ENCODE data around the gene PPP6R1. TPM values are rescaled to one million over a fixed set of nuclear protein-coding genes. Genes with fewer than 3 reads are reported as not detected.
A peak's percentile ranks its signal among the peaks of the same experiment; 100 is the strongest.

PPP6R1 gene
- total and polyA plus RNA-seq, 4 donors = 37.3 to 86.3 (median 48.1) TPM

GRCh38 chr19:55216461-55217198 lies 42.2 kb downstream of the PPP6R1 start:
- Histone ChIP-seq H3K27ac (ENCODE audit: low read depth in 1 of 2, low read length in 1 of 2) (peak overlapping the region in 1 of 2 donors; percentile 64), H3K9me3 (ENCODE audit: control insufficient read depth in 4 of 4, insufficient read depth in 3 of 4, low read length in 3 of 4) (peaks cover 0 to 11% (median 3%) of the 10 kb centered on the region in 4 donors), H3K4me3 (peak overlapping the region; percentile 41), H3K4me1 (ENCODE audit: control insufficient read depth in 5 of 5, insufficient read depth in 5 of 5, low read length in 5 of 5) (peaks cover 0 to 11% (median 4%) of the 10 kb centered on the region in 5 donors), H3K9ac (ENCODE audit: insufficient read depth in 1 of 2, low read length in 2 of 2) (no peak overlapping the region), H3K36me3 (ENCODE audit: control insufficient read depth in 4 of 4, insufficient read depth in 4 of 4, low read length in 4 of 4) (no peaks in the 10 kb centered on the region), H3K27me3 (ENCODE audit: control insufficient read depth in 3 of 3, insufficient read depth in 3 of 3, low read length in 2 of 3) (no peaks in the 10 kb centered on the region)
- no peak for TF ChIP-seq CTCF (IDR thresholded peaks at IDR 0.05; ENCODE audit: control extremely low read depth, extremely low read depth)
- ATAC-seq (ENCODE audit: insufficient read depth, low FRiP score) (peak; percentile 86), DNase-seq (peak; percentile 74 to 78 (median 75))
- 5 to 6% methylated on average over 35 to 36 of the region's 36 CpGs for WGBS, 2 donors

GRCh38 chr19:55213547-55213946 lies 45.3 kb downstream of the PPP6R1 start:
- Histone ChIP-seq H3K36me3 (ENCODE audit: control insufficient read depth in 4 of 4, insufficient read depth in 4 of 4, low read length in 4 of 4) (no peaks in the 10 kb centered on the region), H3K4me3 (no peak overlapping the region), H3K4me1 (ENCODE audit: control insufficient read depth in 5 of 5, insufficient read depth in 5 of 5, low read length in 5 of 5) (peaks cover 0 to 11% (median 4%) of the 10 kb centered on the region in 5 donors), H3K9ac (ENCODE audit: insufficient read depth in 1 of 2, low read length in 2 of 2) (no peak overlapping the region), H3K9me3 (ENCODE audit: control insufficient read depth in 4 of 4, insufficient read depth in 3 of 4, low read length in 3 of 4) (peaks cover 0 to 8% (median 3%) of the 10 kb centered on the region in 4 donors), H3K27ac (ENCODE audit: low read depth in 1 of 2, low read length in 1 of 2) (no peak overlapping the region), H3K27me3 (ENCODE audit: control insufficient read depth in 3 of 3, insufficient read depth in 3 of 3, low read length in 2 of 3) (no peaks in the 10 kb centered on the region)
- TF ChIP-seq CTCF (IDR thresholded peaks at IDR 0.05; ENCODE audit: control extremely low read depth, extremely low read depth) = no peak
- no peak for DNase-seq
- no peak for ATAC-seq (ENCODE audit: insufficient read depth, low FRiP score)
- 81 to 84% methylated on average over 7 of the region's 7 CpGs for WGBS, 2 donors

GRCh38 chr19:55212447-55212846 lies 46.4 kb downstream of the PPP6R1 start:
- peaks cover 0 to 10% (median 4%) of the 10 kb centered on the region in 5 donors for H3K4me1 ChIP-seq (ENCODE audit: control insufficient read depth in 5 of 5, insufficient read depth in 5 of 5, low read length in 5 of 5)
- TF ChIP-seq CTCF (IDR thresholded peaks at IDR 0.05; ENCODE audit: control extremely low read depth, extremely low read depth) = no peak
- no peak overlapping the region for H3K4me3 ChIP-seq
- no peaks in the 10 kb centered on the region for H3K27me3 ChIP-seq (ENCODE audit: control insufficient read depth in 3 of 3, insufficient read depth in 3 of 3, low read length in 2 of 3)
- DNase-seq = no peak
- no peak overlapping the region for H3K9ac ChIP-seq (ENCODE audit: insufficient read depth in 1 of 2, low read length in 2 of 2)
- H3K27ac ChIP-seq (ENCODE audit: low read depth in 1 of 2, low read length in 1 of 2) = no peak overlapping the region
- 80 to 88% methylated on average over 3 of the region's 3 CpGs for WGBS, 2 donors
- no peak for ATAC-seq (ENCODE audit: insufficient read depth, low FRiP score)
- peaks cover 0 to 8% (median 3%) of the 10 kb centered on the region in 4 donors for H3K9me3 ChIP-seq (ENCODE audit: control insufficient read depth in 4 of 4, insufficient read depth in 3 of 4, low read length in 3 of 4)
- no peaks in the 10 kb centered on the region for H3K36me3 ChIP-seq (ENCODE audit: control insufficient read depth in 4 of 4, insufficient read depth in 4 of 4, low read length in 4 of 4)
